ENCODE measurements around the gene SRC. TPM values are rescaled to one million over a fixed set of nuclear protein-coding genes. Genes with fewer than 3 reads are reported as not detected.

Gene SRC
- total RNA-seq, 1 donor from 2014 or later, result 4.2 TPM

GRCh38 chr20:37385659-37386504 lies 39.9 kb downstream of the SRC start:
- DNase-seq, result no peak
- no peak overlapping the region for H3K4me3 ChIP-seq
- intact Hi-C loops (cut with micrococcal nuclease), result loop anchor here (5.0 to 10.0 kb wide), 2 partner anchors 109 to 149 kb away; no protein-coding TSS in a partner anchor
- peaks cover 15% of the 10 kb centered on the region for H3K4me1 ChIP-seq
- no peaks in the 10 kb centered on the region for H3K9me3 ChIP-seq (replicated peaks)
- H3K36me3 ChIP-seq, result no peaks in the 10 kb centered on the region
- H3K27ac ChIP-seq (replicated peaks), result no peak overlapping the region
- TF ChIP-seq CTCF (IDR thresholded peaks at IDR 0.05; ENCODE audit: borderline replicate concordance), result no peak
- peaks cover 4% of the 10 kb centered on the region for H3K27me3 ChIP-seq (ENCODE audit: low read depth)

DNA sequence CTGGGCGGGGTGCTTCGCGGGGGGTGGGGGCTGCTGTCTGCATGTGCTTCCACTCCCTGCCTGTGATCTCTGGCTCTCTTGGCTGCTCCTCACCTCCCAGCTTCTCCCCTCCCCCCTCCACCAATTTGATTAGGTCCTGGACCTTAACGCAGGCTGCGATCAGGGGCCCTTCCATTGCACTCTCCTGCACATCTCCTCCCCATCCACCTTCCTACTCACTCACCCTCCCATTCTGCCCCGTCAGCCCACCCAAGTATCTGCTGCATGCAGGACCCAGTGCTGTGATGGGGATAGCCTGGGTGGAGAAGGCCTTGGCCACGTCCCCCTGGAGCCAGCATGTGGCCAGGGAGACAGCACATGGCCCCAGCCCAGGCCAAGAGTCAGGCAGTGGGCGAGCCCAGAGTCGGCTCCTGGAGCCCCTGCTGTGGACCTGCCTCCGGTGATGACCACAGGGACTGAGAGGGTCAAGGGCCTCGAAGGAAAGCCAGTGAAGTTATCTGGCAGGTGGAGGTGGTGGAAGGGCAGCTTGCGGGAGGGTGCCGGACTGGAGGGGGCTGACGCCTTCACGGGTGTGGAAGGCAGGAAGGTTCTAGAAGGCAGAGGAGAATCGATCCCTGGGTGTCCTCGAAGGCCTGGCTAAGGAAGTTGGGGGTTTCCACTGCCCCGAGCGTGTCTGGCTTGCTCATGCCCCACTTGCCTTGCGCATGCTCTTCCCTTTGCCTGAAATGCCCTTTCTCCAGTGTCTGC lies 40.7 kb downstream of the SRC start:
- intact Hi-C loops (cut with micrococcal nuclease), result loop anchor here (5.0 to 10.0 kb wide), 2 partner anchors 109 to 148 kb away; no protein-coding TSS in a partner anchor
- no peaks in the 10 kb centered on the region for H3K36me3 ChIP-seq
- peaks cover 4% of the 10 kb centered on the region for H3K27me3 ChIP-seq (ENCODE audit: low read depth)
- H3K9me3 ChIP-seq (replicated peaks), result no peaks in the 10 kb centered on the region
- no peak for DNase-seq
- no peak overlapping the region for H3K27ac ChIP-seq (replicated peaks)
- TF ChIP-seq CTCF (IDR thresholded peaks at IDR 0.05; ENCODE audit: borderline replicate concordance), result no peak
- H3K4me3 ChIP-seq, result no peak overlapping the region
- H3K4me1 ChIP-seq, result peaks cover 15% of the 10 kb centered on the region

- Histone ChIP-seq H3K4me1 (peaks cover 15% of the 10 kb centered on the region), H3K27ac (replicated peaks) (no peak overlapping the region), H3K4me3 (no peak overlapping the region), H3K36me3 (no peaks in the 10 kb centered on the region), H3K27me3 (ENCODE audit: low read depth) (peaks cover 4% of the 10 kb centered on the region), H3K9me3 (replicated peaks) (no peaks in the 10 kb centered on the region)
- no peak for TF ChIP-seq CTCF (IDR thresholded peaks at IDR 0.05; ENCODE audit: borderline replicate concordance)
- intact Hi-C loops (cut with micrococcal nuclease), result loop anchor here (5.0 to 10.0 kb wide), 2 partner anchors 110 to 147 kb away; no protein-coding TSS in a partner anchor
- DNase-seq, result no peak
Measured at GRCh38 chr20:37387519-37388269, 41.8 kb downstream of the SRC start.

- H3K27me3 ChIP-seq (ENCODE audit: low read depth), result peaks cover 4% of the 10 kb centered on the region
- no peak overlapping the region for H3K4me3 ChIP-seq
- H3K4me1 ChIP-seq, result peaks cover 14% of the 10 kb centered on the region
- no peak for TF ChIP-seq CTCF (IDR thresholded peaks at IDR 0.05; ENCODE audit: borderline replicate concordance)
- no peak for DNase-seq
- H3K36me3 ChIP-seq, result no peaks in the 10 kb centered on the region
- no peak overlapping the region for H3K27ac ChIP-seq (replicated peaks)
- H3K9me3 ChIP-seq (replicated peaks), result no peaks in the 10 kb centered on the region
- intact Hi-C loops (cut with micrococcal nuclease), result loop anchor here (5.0 to 10.0 kb wide), 2 partner anchors 112 to 146 kb away; no protein-coding TSS in a partner anchor
Measured at GRCh38 chr20:37388831-37389230, 42.9 kb downstream of the SRC start.

- Histone ChIP-seq H3K27ac (replicated peaks) (no peak overlapping the region), H3K4me1 (peaks cover 9% of the 10 kb centered on the region), H3K36me3 (no peaks in the 10 kb centered on the region), H3K4me3 (no peak overlapping the region), H3K27me3 (ENCODE audit: low read depth) (peaks cover 4% of the 10 kb centered on the region), H3K9me3 (replicated peaks) (no peaks in the 10 kb centered on the region)
- DNase-seq, result no peak
- TF ChIP-seq CTCF (IDR thresholded peaks at IDR 0.05; ENCODE audit: borderline replicate concordance), result no peak
- intact Hi-C loops (cut with micrococcal nuclease), result loop anchor here (5.0 to 10.0 kb wide), 2 partner anchors 112 to 146 kb away; no protein-coding TSS in a partner anchor
Measured at GRCh38 chr20:37389241-37389747, 43.4 kb downstream of the SRC start.

Data from left ventricle myocardium inferior (tissue), 1 donor.